Measurements from ENCODE around the gene DNLZ.

DNA sequence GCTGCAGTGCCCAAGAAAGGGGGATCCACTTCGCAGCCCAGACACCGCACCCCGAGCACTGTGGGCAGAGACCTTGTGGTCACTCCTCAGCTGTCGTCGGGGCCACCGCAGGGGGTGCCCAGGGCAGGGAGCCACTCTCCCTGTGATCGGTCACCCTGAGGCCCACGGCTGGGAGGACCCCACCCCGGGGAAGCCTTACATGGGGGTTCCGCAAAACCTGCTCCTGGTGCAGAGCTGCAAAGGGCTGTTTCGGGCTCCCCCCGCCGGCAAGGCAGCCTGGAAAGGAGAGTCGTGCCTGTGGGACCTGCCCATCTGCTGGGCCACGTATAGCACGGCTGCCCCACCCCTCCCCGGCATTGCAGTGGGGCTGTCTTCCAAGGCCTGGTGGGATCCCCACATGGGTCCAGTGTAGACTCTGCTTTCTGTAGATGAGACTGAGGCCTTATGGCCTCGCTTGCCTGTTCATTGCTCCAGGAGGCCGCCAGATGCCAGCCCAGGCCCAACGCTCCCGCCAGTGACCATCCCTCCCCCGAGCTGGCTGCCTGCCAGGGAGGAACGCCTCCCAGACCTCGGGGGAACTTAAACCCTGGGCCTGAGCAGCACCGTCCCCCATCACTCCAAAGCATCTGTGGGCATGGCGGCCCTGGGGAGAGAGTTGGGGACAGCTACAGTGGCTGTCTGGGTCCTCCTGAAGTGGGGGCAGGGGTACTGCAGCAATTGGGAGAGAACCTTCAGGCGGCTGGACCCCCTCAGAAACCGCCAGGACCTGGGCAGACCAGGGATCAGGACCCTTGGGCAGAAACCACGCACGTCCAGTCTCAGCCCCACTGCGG lies 1.6 kb upstream of the DNLZ start:
- TF ChIP-seq, protein P1, sequence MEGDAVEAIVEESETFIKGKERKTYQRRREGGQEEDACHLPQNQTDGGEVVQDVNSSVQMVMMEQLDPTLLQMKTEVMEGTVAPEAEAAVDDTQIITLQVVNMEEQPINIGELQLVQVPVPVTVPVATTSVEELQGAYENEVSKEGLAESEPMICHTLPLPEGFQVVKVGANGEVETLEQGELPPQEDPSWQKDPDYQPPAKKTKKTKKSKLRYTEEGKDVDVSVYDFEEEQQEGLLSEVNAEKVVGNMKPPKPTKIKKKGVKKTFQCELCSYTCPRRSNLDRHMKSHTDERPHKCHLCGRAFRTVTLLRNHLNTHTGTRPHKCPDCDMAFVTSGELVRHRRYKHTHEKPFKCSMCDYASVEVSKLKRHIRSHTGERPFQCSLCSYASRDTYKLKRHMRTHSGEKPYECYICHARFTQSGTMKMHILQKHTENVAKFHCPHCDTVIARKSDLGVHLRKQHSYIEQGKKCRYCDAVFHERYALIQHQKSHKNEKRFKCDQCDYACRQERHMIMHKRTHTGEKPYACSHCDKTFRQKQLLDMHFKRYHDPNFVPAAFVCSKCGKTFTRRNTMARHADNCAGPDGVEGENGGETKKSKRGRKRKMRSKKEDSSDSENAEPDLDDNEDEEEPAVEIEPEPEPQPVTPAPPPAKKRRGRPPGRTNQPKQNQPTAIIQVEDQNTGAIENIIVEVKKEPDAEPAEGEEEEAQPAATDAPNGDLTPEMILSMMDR (IDR thresholded peaks at IDR 0.05 in 4 of 5, conservative IDR thresholded peaks at IDR 0.05 in 1 of 5) = no peak
- no peak for TF ChIP-seq POLR2A (IDR thresholded peaks at IDR 0.05)
